ENCODE measurements around the gene PDE4C. TPM values are rescaled to one million over a fixed set of nuclear protein-coding genes. Genes with fewer than 3 reads are reported as not detected.

Gene PDE4C
- total RNA-seq, 1 experiment from 2014 or later: 0.90 TPM

- Mint-ChIP-seq H3K27ac (ENCODE audit: unreplicated experiment) (no peak overlapping the region), H3K36me3 (ENCODE audit: insufficient read depth, unreplicated experiment) (peaks cover 15% of the 10 kb centered on the region), H3K4me3 (ENCODE audit: low read depth, unreplicated experiment) (no peak overlapping the region), H3K27me3 (ENCODE audit: unreplicated experiment) (no peaks in the 10 kb centered on the region), H3K4me1 (ENCODE audit: low read depth, unreplicated experiment) (peaks cover 8% of the 10 kb centered on the region), H3K9me3 (ENCODE audit: low read depth, unreplicated experiment) (no peaks in the 10 kb centered on the region)
- CTCF ChIA-PET: no interaction called here
- intact Hi-C loops (cut with micrococcal nuclease; ENCODE audit: unreplicated experiment): no loop called here
- no TSS peak for BruUV-seq (replicated peaks)
- no peak for TF ChIP-seq CTCF (IDR thresholded peaks at IDR 0.05; ENCODE audit: unreplicated experiment)
- DNase-seq: no peak
Observed at GRCh38 chr19:18198374-18198773, 27.9 kb downstream of the PDE4C start.

GRCh38 chr19:18197941-18198340 lies 28.3 kb downstream of the PDE4C start:
- Mint-ChIP-seq H3K27ac (ENCODE audit: unreplicated experiment) (no peak overlapping the region), H3K4me3 (ENCODE audit: low read depth, unreplicated experiment) (no peak overlapping the region), H3K27me3 (ENCODE audit: unreplicated experiment) (no peaks in the 10 kb centered on the region), H3K4me1 (ENCODE audit: low read depth, unreplicated experiment) (peaks cover 8% of the 10 kb centered on the region), H3K36me3 (ENCODE audit: insufficient read depth, unreplicated experiment) (peaks cover 15% of the 10 kb centered on the region), H3K9me3 (ENCODE audit: low read depth, unreplicated experiment) (no peaks in the 10 kb centered on the region)
- CTCF ChIA-PET: interaction anchor here (0.7 kb wide), 1 partner anchor 293 kb away, joined by 6 read pairs; no protein-coding TSS in a partner anchor
- intact Hi-C loops (cut with micrococcal nuclease; ENCODE audit: unreplicated experiment): no loop called here
- no TSS peak for BruUV-seq (replicated peaks)
- no peak for DNase-seq
- TF ChIP-seq CTCF (IDR thresholded peaks at IDR 0.05; ENCODE audit: unreplicated experiment): no peak

GRCh38 chr19:18197306-18197705 lies 28.9 kb downstream of the PDE4C start:
- H3K27me3 Mint-ChIP-seq (ENCODE audit: unreplicated experiment): no peaks in the 10 kb centered on the region
- intact Hi-C loops (cut with micrococcal nuclease; ENCODE audit: unreplicated experiment): no loop called here
- CTCF ChIA-PET: interaction anchor here (0.7 kb wide), 1 partner anchor 292 kb away, joined by 6 read pairs; no protein-coding TSS in a partner anchor
- peaks cover 22% of the 10 kb centered on the region for H3K36me3 Mint-ChIP-seq (ENCODE audit: insufficient read depth, unreplicated experiment)
- no TSS peak for BruUV-seq (replicated peaks)
- TF ChIP-seq CTCF (IDR thresholded peaks at IDR 0.05; ENCODE audit: unreplicated experiment): no peak
- H3K4me3 Mint-ChIP-seq (ENCODE audit: low read depth, unreplicated experiment): no peak overlapping the region
- peaks cover 8% of the 10 kb centered on the region for H3K4me1 Mint-ChIP-seq (ENCODE audit: low read depth, unreplicated experiment)
- no peak for DNase-seq
- no peaks in the 10 kb centered on the region for H3K9me3 Mint-ChIP-seq (ENCODE audit: low read depth, unreplicated experiment)
- no peak overlapping the region for H3K27ac Mint-ChIP-seq (ENCODE audit: unreplicated experiment)

GRCh38 chr19:18196511-18196845 lies 29.8 kb downstream of the PDE4C start:
- DNase-seq: no peak
- BruUV-seq (replicated peaks): no TSS peak
- Mint-ChIP-seq H3K9me3 (ENCODE audit: low read depth, unreplicated experiment) (no peaks in the 10 kb centered on the region), H3K36me3 (ENCODE audit: insufficient read depth, unreplicated experiment) (peaks cover 28% of the 10 kb centered on the region), H3K4me3 (ENCODE audit: low read depth, unreplicated experiment) (no peak overlapping the region), H3K27me3 (ENCODE audit: unreplicated experiment) (no peaks in the 10 kb centered on the region), H3K4me1 (ENCODE audit: low read depth, unreplicated experiment) (peaks cover 8% of the 10 kb centered on the region), H3K27ac (ENCODE audit: unreplicated experiment) (no peak overlapping the region)
- CTCF ChIA-PET: no interaction called here
- TF ChIP-seq CTCF (IDR thresholded peaks at IDR 0.05; ENCODE audit: unreplicated experiment): no peak
- intact Hi-C loops (cut with micrococcal nuclease; ENCODE audit: unreplicated experiment): no loop called here

Measured in Calu3 (cell line).